Neuronal stem cell (in vitro differentiated cells): ENCODE measurements around the gene C5.

Source experiments
- DNase-seq: peaks from one replicate; pipeline ENCODE4 v3.0.0-alpha.2; 2013; ENCODE audit warnings: low spot score
- H2AFZ ChIP-seq: one replicate; pipeline ENCODE4 v1.6.1; 2013; ENCODE audit warnings: mild to moderate bottlenecking, low read length, inconsistent platforms
- H2AK5ac ChIP-seq: 2 replicates; pipeline ENCODE4 v1.6.1; 2013; ENCODE audit warnings: low read depth, mild to moderate bottlenecking, inconsistent platforms, low read length, moderate library complexity, mixed read lengths
- H2BK120ac ChIP-seq: 2 replicates; pipeline ENCODE4 v1.6.1; 2013; ENCODE audit warnings: low read depth, mild to moderate bottlenecking, inconsistent platforms, low read length, moderate library complexity, mixed read lengths
- H2BK12ac ChIP-seq: one replicate; pipeline ENCODE4 v1.6.1; 2013; ENCODE audit warnings: low read length, inconsistent platforms
- H2BK15ac ChIP-seq: 2 replicates; pipeline ENCODE4 v1.6.1; 2013; ENCODE audit warnings: mild to moderate bottlenecking, low read length, inconsistent platforms, mixed read lengths
- H2BK5ac ChIP-seq: one replicate; pipeline ENCODE4 v1.6.1; 2013; ENCODE audit warnings: inconsistent platforms, mild to moderate bottlenecking, low read length, moderate library complexity
- H3K14ac ChIP-seq: one replicate; pipeline ENCODE4 v1.6.1; 2013; ENCODE audit warnings: low read length, inconsistent platforms
- H3K18ac ChIP-seq: 2 replicates; pipeline ENCODE4 v1.6.1; 2013; ENCODE audit warnings: low read length, inconsistent platforms
- H3K23ac ChIP-seq: 2 replicates; pipeline ENCODE4 v1.6.1; 2013; ENCODE audit warnings: low read depth, mild to moderate bottlenecking, mixed read lengths, low read length, inconsistent platforms; ENCODE audit not compliant: poor library complexity
- H3K27ac ChIP-seq: replicated peaks from 3 replicates; pipeline ENCODE4 v1.5.1; 2013; ENCODE audit warnings: low read length, inconsistent platforms
- H3K27me3 ChIP-seq, 3 experiments: 2 replicates each; pipeline ENCODE4 v1.6.1; 2013; ENCODE audit warnings: low read length in 3 of 3, mild to moderate bottlenecking in 2 of 3, inconsistent platforms in 1 of 3, low read depth in 1 of 3, mixed read lengths in 1 of 3, moderate library complexity in 1 of 3; ENCODE audit not compliant: control insufficient read depth in 3 of 3, insufficient read depth in 3 of 3
- H3K36me3 ChIP-seq, 2 donors: replicated peaks in 1 of 2; 2 replicates each; pipeline ENCODE4 v1.6.1; 2013; ENCODE audit warnings: low read length in 2 of 2; ENCODE audit not compliant: control insufficient read depth in 2 of 2, insufficient read depth in 2 of 2
- H3K4ac ChIP-seq: 2 replicates; pipeline ENCODE4 v1.6.1; 2013; ENCODE audit warnings: inconsistent platforms, mild to moderate bottlenecking, low read length, moderate library complexity
- H3K4me1 ChIP-seq, 2 donors: 1 replicate in 1 of 2; 2 replicates in 1 of 2; pipeline ENCODE4 v1.6.1; 2013; ENCODE audit warnings: low read length in 2 of 2, low read depth in 1 of 2; ENCODE audit not compliant: control insufficient read depth in 2 of 2, insufficient read depth in 1 of 2
- H3K4me2 ChIP-seq: one replicate; pipeline ENCODE4 v1.6.1; 2013; ENCODE audit warnings: mild to moderate bottlenecking, low read length, inconsistent platforms; ENCODE audit not compliant: insufficient read depth, poor library complexity, severe bottlenecking
- H3K4me3 ChIP-seq, 2 donors: 2 replicates each; pipeline ENCODE4 v1.5.1; 2013; ENCODE audit warnings: low read length in 2 of 2, mild to moderate bottlenecking in 2 of 2, inconsistent platforms in 1 of 2, moderate library complexity in 1 of 2
- H3K79me1 ChIP-seq: one replicate; pipeline ENCODE4 v1.6.1; 2013; ENCODE audit warnings: low read depth, mild to moderate bottlenecking, inconsistent platforms, low read length, moderate library complexity
- H3K9ac ChIP-seq: one replicate; pipeline ENCODE4 v1.6.1; 2013; ENCODE audit warnings: mild to moderate bottlenecking, low read depth, low read length, inconsistent platforms; ENCODE audit not compliant: poor library complexity
- H3K9me3 ChIP-seq, 2 donors: replicated peaks in 1 of 2; 2 replicates each; pipeline versions ENCODE3 to v1.6.1; 2013; ENCODE audit warnings: low read length in 2 of 2, mild to moderate bottlenecking in 2 of 2, inconsistent platforms in 1 of 2, low read depth in 1 of 2, mixed read lengths in 1 of 2, moderate library complexity in 1 of 2; ENCODE audit not compliant: control insufficient read depth in 2 of 2, insufficient read depth in 1 of 2
- H4K8ac ChIP-seq: one replicate; pipeline ENCODE4 v1.6.1; 2013; ENCODE audit warnings: low read depth, mild to moderate bottlenecking, inconsistent platforms, low read length, moderate library complexity
- H4K91ac ChIP-seq: one replicate; pipeline ENCODE4 v1.6.1; 2013; ENCODE audit warnings: low read length, low read depth, mild to moderate bottlenecking, inconsistent platforms; ENCODE audit not compliant: poor library complexity
- WGBS, 2 donors: extraction: QIAGEN DNeasy Blood & Tissue Kit; methylation state at CpG; one replicate each; pipeline ENCODE4 v1.1.7; 2013; ENCODE audit warnings: missing lambda C conversion rate in 2 of 2, mixed read lengths in 1 of 2; ENCODE audit not compliant: insufficient read length in 2 of 2, insufficient replicate concordance in 1 of 2; ENCODE audit errors: extremely low coverage in 2 of 2; 5-methylcytosine and 5-hydroxymethylcytosine counted together

The C5 gene

GRCh38 chr9:120916588-120916987 lies 133.5 kb downstream of the C5 start:
- Histone ChIP-seq H4K91ac (no peak overlapping the region), H3K4me2 (no peak overlapping the region), H4K8ac (no peak overlapping the region), H2BK120ac (no peak overlapping the region), H3K4me3 (no peak overlapping the region), H3K36me3 (no peaks in the 10 kb centered on the region), H3K9me3 (no peaks in the 10 kb centered on the region), H2BK5ac (no peak overlapping the region), H2BK12ac (no peak overlapping the region), H3K27ac (no peak overlapping the region), H3K4ac (no peak overlapping the region), H2AFZ (no peak overlapping the region), H3K79me1 (no peaks in the 10 kb centered on the region), H3K27me3 (no peaks in the 10 kb centered on the region), H2BK15ac (no peak overlapping the region), H3K4me1 (peaks cover 12 to 18% of the 10 kb centered on the region in 2 donors), H3K14ac (no peak overlapping the region), H3K9ac (no peak overlapping the region), H2AK5ac (no peak overlapping the region), H3K23ac (no peak overlapping the region), H3K18ac (no peak overlapping the region)
- no peak for DNase-seq
- no CpG with 5 or more reads among the region's 3 CpGs for WGBS, 2 donors

- Histone ChIP-seq H2BK12ac (no peak overlapping the region), H2BK5ac (no peak overlapping the region), H2BK120ac (no peak overlapping the region), H2AFZ (no peak overlapping the region), H3K79me1 (no peaks in the 10 kb centered on the region), H3K14ac (no peak overlapping the region), H3K9me3 (no peaks in the 10 kb centered on the region), H3K23ac (no peak overlapping the region), H2BK15ac (no peak overlapping the region), H3K27ac (no peak overlapping the region), H3K18ac (no peak overlapping the region), H3K27me3 (no peaks in the 10 kb centered on the region), H3K9ac (no peak overlapping the region), H3K4me1 (peaks cover 12 to 15% of the 10 kb centered on the region in 2 donors), H3K36me3 (no peaks in the 10 kb centered on the region), H3K4ac (no peak overlapping the region), H3K4me2 (no peak overlapping the region), H2AK5ac (no peak overlapping the region), H4K8ac (no peak overlapping the region), H4K91ac (no peak overlapping the region), H3K4me3 (no peak overlapping the region)
- no CpG with 5 or more reads among the region's 5 CpGs for WGBS, 2 donors
- no peak for DNase-seq
Measured at GRCh38 chr9:120915854-120916470, 134.1 kb downstream of the C5 start.

GRCh38 chr9:120914953-120915352 lies 135.1 kb downstream of the C5 start:
- no peak overlapping the region for H4K8ac ChIP-seq
- H3K79me1 ChIP-seq = no peaks in the 10 kb centered on the region
- H3K27ac ChIP-seq = no peak overlapping the region
- H3K36me3 ChIP-seq = no peaks in the 10 kb centered on the region
- no peak overlapping the region for H2BK120ac ChIP-seq
- H3K18ac ChIP-seq = no peak overlapping the region
- no peak overlapping the region for H3K4ac ChIP-seq
- H3K23ac ChIP-seq = no peak overlapping the region
- no peaks in the 10 kb centered on the region for H3K27me3 ChIP-seq
- no peak overlapping the region for H3K4me2 ChIP-seq
- peaks cover 3 to 7% of the 10 kb centered on the region in 2 donors for H3K4me1 ChIP-seq
- no peak overlapping the region for H2BK5ac ChIP-seq
- H4K91ac ChIP-seq = no peak overlapping the region
- H3K9ac ChIP-seq = no peak overlapping the region
- no peak overlapping the region for H2BK12ac ChIP-seq
- H3K9me3 ChIP-seq = no peaks in the 10 kb centered on the region
- no peak for DNase-seq
- no CpG with 5 or more reads among the region's 6 CpGs for WGBS, 2 donors
- H3K4me3 ChIP-seq = no peak overlapping the region
- no peak overlapping the region for H2AK5ac ChIP-seq
- no peak overlapping the region for H2AFZ ChIP-seq
- no peak overlapping the region for H2BK15ac ChIP-seq
- no peak overlapping the region for H3K14ac ChIP-seq

- peaks cover 0 to 3% (median 0%) of the 10 kb centered on the region in 3 experiments for H3K27me3 ChIP-seq
- H3K79me1 ChIP-seq = no peaks in the 10 kb centered on the region
- H3K9me3 ChIP-seq = no peaks in the 10 kb centered on the region
- H3K36me3 ChIP-seq = no peaks in the 10 kb centered on the region
- no peak overlapping the region for H2BK120ac ChIP-seq
- DNase-seq = no peak
- no peak overlapping the region for H3K23ac ChIP-seq
- no peak overlapping the region for H3K14ac ChIP-seq
- no peak overlapping the region for H3K18ac ChIP-seq
- H2AK5ac ChIP-seq = no peak overlapping the region
- H4K91ac ChIP-seq = no peak overlapping the region
- H3K4me3 ChIP-seq = no peak overlapping the region
- WGBS, 2 donors = no CpG with 5 or more reads among the region's 3 CpGs
- H2BK12ac ChIP-seq = no peak overlapping the region
- no peak overlapping the region for H3K4ac ChIP-seq
- H3K27ac ChIP-seq = no peak overlapping the region
- no peak overlapping the region for H3K4me2 ChIP-seq
- H3K9ac ChIP-seq = no peak overlapping the region
- H2BK15ac ChIP-seq = no peak overlapping the region
- no peak overlapping the region for H2AFZ ChIP-seq
- no peak overlapping the region for H4K8ac ChIP-seq
- H3K4me1 ChIP-seq = peaks cover 0 to 3% of the 10 kb centered on the region in 2 donors
- no peak overlapping the region for H2BK5ac ChIP-seq
Measured at GRCh38 chr9:120914396-120914795, 135.7 kb downstream of the C5 start.
